ENCODE results near the gene IL1A.

The IL1A gene

GRCh38 chr2:112817082-112817689 lies 32.9 kb upstream of the IL1A start:
- no peak for DNase-seq

- no peak for DNase-seq
These were observed 30.0 kb upstream of the IL1A start for GRCh38 chr2:112814278-112814677.

- DNase-seq: no peak
These were observed 29.1 kb upstream of the IL1A start for GRCh38 chr2:112813280-112813966.

- DNase-seq: no peak
These were observed 28.3 kb upstream of the IL1A start for GRCh38 chr2:112812318-112813267.

- no peak for DNase-seq
These were observed 27.6 kb upstream of the IL1A start for GRCh38 chr2:112811841-112812306.

GRCh38 chr2:112811276-112811831 lies 27.1 kb upstream of the IL1A start:
- DNase-seq: no peak

GRCh38 chr2:112809112-112809511 lies 24.8 kb upstream of the IL1A start:
- no peak for DNase-seq

GRCh38 chr2:112807233-112807807 lies 23.0 kb upstream of the IL1A start:
- DNase-seq: no peak

GRCh38 chr2:112805542-112805941 lies 21.2 kb upstream of the IL1A start:
- no peak for DNase-seq

GRCh38 chr2:112803691-112804521 lies 19.6 kb upstream of the IL1A start:
- no peak for DNase-seq

- no peak for DNase-seq
These were observed 16.7 kb upstream of the IL1A start for GRCh38 chr2:112800881-112801583.

GRCh38 chr2:112798979-112799975 lies 15.0 kb upstream of the IL1A start:
- DNase-seq: no peak

GRCh38 chr2:112796486-112796885 lies 12.2 kb upstream of the IL1A start:
- no peak for DNase-seq

GRCh38 chr2:112795774-112796173 lies 11.5 kb upstream of the IL1A start:
- DNase-seq: no peak

- no peak for DNase-seq
These were observed 10.5 kb upstream of the IL1A start for GRCh38 chr2:112794841-112795240.

- DNase-seq: peak in 1 of 2 donors; percentile 16
These were observed 9.9 kb upstream of the IL1A start for GRCh38 chr2:112794131-112794733.

GRCh38 chr2:112793449-112793978 lies 9.2 kb upstream of the IL1A start:
- DNase-seq: no peak

GRCh38 chr2:112792419-112792818 lies 8.1 kb upstream of the IL1A start:
- DNase-seq: no peak

- DNase-seq: no peak
These were observed 7.5 kb upstream of the IL1A start for GRCh38 chr2:112791693-112792230.

Measured in stimulated activated CD4-positive, alpha-beta T cell treated with anti-CD3 and anti-CD28 coated beads, Interleukin-2, amount 100 ng/mL, for 48 hours (primary cell).